K562 (cell line): ENCODE measurements around the gene HRH3.

Source experiments
- BHLHE40 ChIP-seq: IDR thresholded peaks from 2 replicates; pipeline ENCODE4 v1.6.1; 2011; ENCODE audit warnings: low read length, improper control_type of control experiment
- CBX2 ChIP-seq: fragments of 200-600 bp; sonication (generic); IDR thresholded peaks from one replicate; pipeline ENCODE4 v1.6.1; 2012; ENCODE audit warnings: mild to moderate bottlenecking, low read length, inconsistent platforms; ENCODE audit not compliant: insufficient read depth, poor library complexity, severe bottlenecking
- EP300 ChIP-seq: IDR thresholded peaks from 2 replicates; pipeline ENCODE4 v1.6.1; 2012; ENCODE audit warnings: low read length, improper control_type of control experiment
- EZH2 ChIP-seq: IDR thresholded peaks from 2 replicates; pipeline ENCODE4 v1.6.1; 2012; ENCODE audit warnings: low read depth, mild to moderate bottlenecking, inconsistent platforms, low read length, borderline replicate concordance
- FOXJ3 ChIP-seq: sonication (generic); formaldehyde crosslinking; IDR thresholded peaks from 2 replicates; pipeline ENCODE4 v1.4.0; 2020; ENCODE audit warnings: mild to moderate bottlenecking, missing genetic modification reagents
- FOXK2 ChIP-seq, 2 experiments: fragments of 450-650 bp; IDR thresholded peaks in 1 of 2; conservative IDR thresholded peaks in 1 of 2; 2 replicates each; pipeline ENCODE4 v1.6.1; 2016; ENCODE audit warnings: low read depth in 2 of 2, mild to moderate bottlenecking in 1 of 2
- NFRKB ChIP-seq: fragments of 450-650 bp; IDR thresholded peaks from 2 replicates; pipeline ENCODE4 v1.6.1; 2016; ENCODE audit warnings: low read depth
- SLC30A9 ChIP-seq: fragments of 250-450 bp; sonication (Bioruptor Pico); IDR thresholded peaks from 2 replicates; pipeline ENCODE4 v1.8.0; 2022; ENCODE audit warnings: mild to moderate bottlenecking, moderate library complexity
- YY1 ChIP-seq, 3 experiments: IDR thresholded peaks; 2 replicates each; pipeline ENCODE4 v1.6.1; 2011; ENCODE audit warnings: low read length in 2 of 3, mild to moderate bottlenecking in 2 of 3, moderate library complexity in 2 of 3, borderline replicate concordance in 1 of 3, control low read depth in 1 of 3, low read depth in 1 of 3; ENCODE audit not compliant: insufficient read depth in 3 of 3, insufficient replicate concordance in 2 of 3, control insufficient read depth in 1 of 3, insufficient read length in 1 of 3; ENCODE audit errors: extremely low read depth in 1 of 3
- ZFX ChIP-seq: sonication (generic); formaldehyde crosslinking; IDR thresholded peaks from 2 replicates; pipeline ENCODE4 v1.8.0; 2022; ENCODE audit warnings: mild to moderate bottlenecking, missing genetic modification reagents, moderate library complexity
- ZNF133 ChIP-seq: fragments of 250-450 bp; sonication (Bioruptor Pico); IDR thresholded peaks from 2 replicates; pipeline ENCODE4 v1.4.0; 2020; ENCODE audit warnings: mild to moderate bottlenecking
- ZNF232 ChIP-seq: sonication (generic); formaldehyde crosslinking; IDR thresholded peaks from 2 replicates; pipeline ENCODE4 v1.8.0; 2022; ENCODE audit warnings: mild to moderate bottlenecking, missing genetic modification reagents
- TF ChIP-seq, protein P1 (sequence below), 3 experiments: IDR thresholded peaks in 2 of 3; conservative IDR thresholded peaks in 1 of 3; 2 replicates each; pipeline ENCODE4 v1.5.1; 2011 to 2012; ENCODE audit warnings: low read length in 3 of 3, mild to moderate bottlenecking in 3 of 3, control low read depth in 2 of 3, improper control_type of control experiment in 1 of 3, inconsistent platforms in 1 of 3, low read depth in 1 of 3, mixed read lengths in 1 of 3, moderate library complexity in 1 of 3; ENCODE audit not compliant: insufficient read depth in 2 of 3
- TF ChIP-seq, protein P2 (sequence below): sonication (generic); formaldehyde crosslinking; IDR thresholded peaks from 2 replicates; pipeline ENCODE4 v1.8.1; 2022; ENCODE audit warnings: missing genetic modification reagents

GRCh38 chr20:62217913-62218773 lies 1.9 kb downstream of the HRH3 start:
- no peak for TF ChIP-seq ZFX
- no peak for TF ChIP-seq SLC30A9 (CRISPR knock-in tag)
- TF ChIP-seq FOXJ3: no peak
- no peak for TF ChIP-seq YY1 (IDR thresholded peaks at IDR 0.05; ENCODE audit: borderline replicate concordance in 1 of 3, control insufficient read depth in 1 of 3, extremely low read depth in 1 of 3, insufficient read depth in 3 of 3, insufficient read length in 1 of 3, insufficient replicate concordance in 2 of 3, low read depth in 1 of 3, low read length in 2 of 3)
- no peak for TF ChIP-seq FOXK2 (conservative IDR thresholded peaks at IDR 0.05 in 1 of 2, IDR thresholded peaks at IDR 0.05 in 1 of 2; ENCODE audit: low read depth in 2 of 2)
- TF ChIP-seq NFRKB: no peak
- TF ChIP-seq, protein P1, sequence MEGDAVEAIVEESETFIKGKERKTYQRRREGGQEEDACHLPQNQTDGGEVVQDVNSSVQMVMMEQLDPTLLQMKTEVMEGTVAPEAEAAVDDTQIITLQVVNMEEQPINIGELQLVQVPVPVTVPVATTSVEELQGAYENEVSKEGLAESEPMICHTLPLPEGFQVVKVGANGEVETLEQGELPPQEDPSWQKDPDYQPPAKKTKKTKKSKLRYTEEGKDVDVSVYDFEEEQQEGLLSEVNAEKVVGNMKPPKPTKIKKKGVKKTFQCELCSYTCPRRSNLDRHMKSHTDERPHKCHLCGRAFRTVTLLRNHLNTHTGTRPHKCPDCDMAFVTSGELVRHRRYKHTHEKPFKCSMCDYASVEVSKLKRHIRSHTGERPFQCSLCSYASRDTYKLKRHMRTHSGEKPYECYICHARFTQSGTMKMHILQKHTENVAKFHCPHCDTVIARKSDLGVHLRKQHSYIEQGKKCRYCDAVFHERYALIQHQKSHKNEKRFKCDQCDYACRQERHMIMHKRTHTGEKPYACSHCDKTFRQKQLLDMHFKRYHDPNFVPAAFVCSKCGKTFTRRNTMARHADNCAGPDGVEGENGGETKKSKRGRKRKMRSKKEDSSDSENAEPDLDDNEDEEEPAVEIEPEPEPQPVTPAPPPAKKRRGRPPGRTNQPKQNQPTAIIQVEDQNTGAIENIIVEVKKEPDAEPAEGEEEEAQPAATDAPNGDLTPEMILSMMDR (IDR thresholded peaks at IDR 0.05 in 2 of 3, conservative IDR thresholded peaks at IDR 0.05 in 1 of 3; ENCODE audit: insufficient read depth in 2 of 3, low read depth in 1 of 3, low read length in 3 of 3): no peak
- no peak for TF ChIP-seq BHLHE40
- no peak for TF ChIP-seq CBX2
- TF ChIP-seq, protein P2, sequence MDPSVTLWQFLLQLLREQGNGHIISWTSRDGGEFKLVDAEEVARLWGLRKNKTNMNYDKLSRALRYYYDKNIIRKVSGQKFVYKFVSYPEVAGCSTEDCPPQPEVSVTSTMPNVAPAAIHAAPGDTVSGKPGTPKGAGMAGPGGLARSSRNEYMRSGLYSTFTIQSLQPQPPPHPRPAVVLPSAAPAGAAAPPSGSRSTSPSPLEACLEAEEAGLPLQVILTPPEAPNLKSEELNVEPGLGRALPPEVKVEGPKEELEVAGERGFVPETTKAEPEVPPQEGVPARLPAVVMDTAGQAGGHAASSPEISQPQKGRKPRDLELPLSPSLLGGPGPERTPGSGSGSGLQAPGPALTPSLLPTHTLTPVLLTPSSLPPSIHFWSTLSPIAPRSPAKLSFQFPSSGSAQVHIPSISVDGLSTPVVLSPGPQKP (CRISPR knock-in tag): no peak
- no peak for TF ChIP-seq ZNF232
- TF ChIP-seq ZNF133 (CRISPR knock-in tag): no peak
- no peak for TF ChIP-seq EZH2
- no peak for TF ChIP-seq EP300
